ENCODE data around the gene HDAC9. TPM values are rescaled to one million over a fixed set of nuclear protein-coding genes. Genes with fewer than 3 reads are reported as not detected.

HDAC9 gene
- total and polyA plus RNA-seq, 11 donors = 4.8 to 62.9 (median 30.6) TPM

DNA sequence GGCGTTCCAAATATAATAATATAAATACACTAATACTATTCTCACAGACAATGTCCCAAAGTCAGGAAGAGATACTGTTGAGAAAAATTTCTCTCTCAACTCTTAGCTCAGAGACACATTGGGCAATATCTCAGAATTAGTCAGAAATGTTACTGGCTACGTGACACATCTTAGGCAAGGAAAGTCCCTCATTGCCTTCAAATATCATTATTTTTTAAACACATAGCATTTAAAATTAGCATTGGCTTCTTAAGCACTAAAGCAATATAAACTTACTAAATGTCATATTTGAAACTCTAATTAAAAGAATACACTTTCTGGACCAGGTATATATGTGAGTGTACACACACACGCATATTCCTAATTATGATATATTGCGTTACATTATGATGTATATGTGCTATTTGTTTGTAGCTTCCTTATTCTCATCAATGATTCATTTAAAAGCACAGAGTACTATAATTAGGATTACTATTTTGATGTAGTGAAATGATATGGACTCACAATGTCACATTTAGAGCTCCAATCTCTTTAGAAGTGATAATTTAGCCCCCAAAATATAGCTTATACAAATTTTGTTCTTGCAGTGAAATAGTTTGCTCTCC lies 366.1 kb downstream of the HDAC9 start:
- H3K27me3 ChIP-seq = no peaks in the 10 kb centered on the region
- H3K9me3 ChIP-seq = no peaks in the 10 kb centered on the region
- DNase-seq (no peak), ATAC-seq (no peak)
- no peaks in the 10 kb centered on the region for H3K36me3 ChIP-seq
- no peak for TF ChIP-seq POLR2A (IDR thresholded peaks at IDR 0.05)
- TF ChIP-seq, protein P1, sequence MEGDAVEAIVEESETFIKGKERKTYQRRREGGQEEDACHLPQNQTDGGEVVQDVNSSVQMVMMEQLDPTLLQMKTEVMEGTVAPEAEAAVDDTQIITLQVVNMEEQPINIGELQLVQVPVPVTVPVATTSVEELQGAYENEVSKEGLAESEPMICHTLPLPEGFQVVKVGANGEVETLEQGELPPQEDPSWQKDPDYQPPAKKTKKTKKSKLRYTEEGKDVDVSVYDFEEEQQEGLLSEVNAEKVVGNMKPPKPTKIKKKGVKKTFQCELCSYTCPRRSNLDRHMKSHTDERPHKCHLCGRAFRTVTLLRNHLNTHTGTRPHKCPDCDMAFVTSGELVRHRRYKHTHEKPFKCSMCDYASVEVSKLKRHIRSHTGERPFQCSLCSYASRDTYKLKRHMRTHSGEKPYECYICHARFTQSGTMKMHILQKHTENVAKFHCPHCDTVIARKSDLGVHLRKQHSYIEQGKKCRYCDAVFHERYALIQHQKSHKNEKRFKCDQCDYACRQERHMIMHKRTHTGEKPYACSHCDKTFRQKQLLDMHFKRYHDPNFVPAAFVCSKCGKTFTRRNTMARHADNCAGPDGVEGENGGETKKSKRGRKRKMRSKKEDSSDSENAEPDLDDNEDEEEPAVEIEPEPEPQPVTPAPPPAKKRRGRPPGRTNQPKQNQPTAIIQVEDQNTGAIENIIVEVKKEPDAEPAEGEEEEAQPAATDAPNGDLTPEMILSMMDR (IDR thresholded peaks at IDR 0.05) = no peak
- intact Hi-C loops (cut with DNase I) = no loop called here
- H3K4me1 ChIP-seq = peaks cover 0 to 6% (median 0%) of the 10 kb centered on the region in 12 donors
- no peak overlapping the region for H3K27ac ChIP-seq
- H3K4me3 ChIP-seq = no peak overlapping the region
- WGBS, 4 donors = 91 to 96% (median 93%) methylated on average over 4 of the region's 4 CpGs

DNA sequence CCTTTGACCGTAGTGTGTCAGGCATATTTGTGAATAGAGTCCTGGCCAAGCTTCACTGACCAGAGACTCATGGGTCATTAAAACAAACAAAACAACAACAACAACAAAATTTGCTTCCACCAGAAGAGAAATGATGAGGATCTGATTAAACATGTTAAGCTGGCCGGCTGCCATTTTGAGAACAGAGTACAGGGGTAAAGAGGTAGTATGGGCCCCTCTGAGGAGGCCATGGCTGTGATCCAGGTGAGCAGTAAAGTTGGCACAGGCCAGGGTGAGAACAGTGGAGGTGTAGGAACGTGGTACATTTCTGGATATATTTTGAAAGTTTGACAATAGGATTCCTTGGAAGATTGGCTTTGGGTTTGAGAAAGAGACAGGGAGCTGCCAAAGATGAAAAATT lies 369.4 kb downstream of the HDAC9 start:
- DNase-seq (no peak), ATAC-seq (no peak)
- H3K9me3 ChIP-seq = no peaks in the 10 kb centered on the region
- no peak overlapping the region for H3K27ac ChIP-seq
- H3K4me3 ChIP-seq = no peak overlapping the region
- TF ChIP-seq, protein P1 (IDR thresholded peaks at IDR 0.05) = no peak
- no peak for TF ChIP-seq POLR2A (IDR thresholded peaks at IDR 0.05)
- H3K27me3 ChIP-seq = no peaks in the 10 kb centered on the region
- 90 to 97% (median 94%) methylated on average over 3 of the region's 3 CpGs for WGBS, 4 donors
- peaks cover 0 to 17% (median 3%) of the 10 kb centered on the region in 12 donors for H3K4me1 ChIP-seq
- no peaks in the 10 kb centered on the region for H3K36me3 ChIP-seq
- intact Hi-C loops (cut with DNase I) = no loop called here

DNA sequence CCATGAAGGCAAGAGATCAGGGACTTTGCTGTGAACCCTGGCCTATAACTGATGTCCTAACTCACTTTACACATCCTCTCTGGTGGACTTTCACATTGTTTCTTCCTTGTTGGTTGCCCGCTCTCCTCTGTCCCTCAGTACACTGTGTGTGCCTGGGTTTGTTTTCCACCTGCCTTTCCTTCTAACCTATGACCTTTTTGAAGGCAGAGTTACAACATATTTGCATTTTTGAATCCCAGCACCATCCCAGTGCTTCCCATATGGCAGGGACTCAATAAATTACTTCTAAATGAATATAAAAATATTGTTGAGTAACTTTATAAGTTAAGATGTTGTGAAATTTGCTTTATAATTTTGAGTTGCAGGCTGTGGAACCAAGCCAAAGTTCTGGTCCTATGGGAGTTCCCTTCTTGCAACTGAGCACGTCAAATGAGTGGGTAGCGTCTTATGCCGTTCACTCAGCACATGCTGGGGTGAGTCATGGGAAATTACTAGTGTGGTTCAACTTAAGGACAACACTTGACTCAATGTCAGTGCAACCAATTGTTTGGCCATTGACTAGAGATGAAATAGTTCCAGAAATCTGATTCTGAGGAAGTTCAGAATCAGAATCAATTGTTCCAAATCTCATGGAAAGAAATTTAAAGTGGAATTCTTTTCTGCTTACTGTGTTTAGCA lies 370.9 kb downstream of the HDAC9 start:
- TF ChIP-seq, protein P1 (IDR thresholded peaks at IDR 0.05) = no peak
- no peak for TF ChIP-seq POLR2A (IDR thresholded peaks at IDR 0.05)
- Histone ChIP-seq H3K36me3 (no peaks in the 10 kb centered on the region), H3K27ac (peak overlapping the region in 8 of 12 donors; percentile 3 to 55 (median 36)), H3K4me3 (no peak overlapping the region), H3K27me3 (no peaks in the 10 kb centered on the region), H3K4me1 (peaks cover 0 to 17% (median 3%) of the 10 kb centered on the region in 12 donors), H3K9me3 (no peaks in the 10 kb centered on the region)
- DNase-seq (peak in 4 of 5 donors; percentile 72 to 84 (median 76)), ATAC-seq (peak; percentile 67 to 99 (median 96))
- 46 to 63% (median 55%) methylated on average over 4 of the region's 4 CpGs for WGBS, 4 donors
- intact Hi-C loops (cut with DNase I) = no loop called here

DNA sequence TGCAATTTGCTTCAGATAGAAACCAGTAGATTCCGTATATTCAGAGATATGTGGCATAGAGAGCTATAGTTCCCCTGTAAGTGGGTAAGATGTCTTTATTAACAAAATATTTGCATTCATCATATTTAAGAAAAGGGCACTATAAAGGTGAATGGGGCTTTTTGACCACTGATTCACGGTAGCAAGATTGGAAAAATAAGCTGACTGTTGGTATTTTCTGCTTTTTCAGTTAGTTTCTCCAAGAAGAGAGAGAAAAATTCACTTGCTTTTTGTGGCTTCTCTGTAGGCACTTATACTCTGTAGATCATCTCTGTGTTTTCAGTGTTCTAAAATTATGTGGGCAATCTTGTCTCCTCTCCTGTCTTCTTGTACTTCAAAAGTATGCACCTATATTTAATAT lies 376.8 kb downstream of the HDAC9 start:
- 94 to 97% (median 94%) methylated on average over 2 of the region's 2 CpGs for WGBS, 4 donors
- Histone ChIP-seq H3K4me1 (peaks cover 0 to 13% (median 0%) of the 10 kb centered on the region in 12 donors), H3K9me3 (no peaks in the 10 kb centered on the region), H3K27ac (no peak overlapping the region), H3K4me3 (no peak overlapping the region), H3K27me3 (no peaks in the 10 kb centered on the region), H3K36me3 (no peaks in the 10 kb centered on the region)
- TF ChIP-seq POLR2A (IDR thresholded peaks at IDR 0.05) = no peak
- TF ChIP-seq, protein P1 (IDR thresholded peaks at IDR 0.05) = no peak
- ATAC-seq (no peak), DNase-seq (no peak)
- intact Hi-C loops (cut with DNase I) = no loop called here
